Left lung (tissue), 10 donors: ENCODE data around the gene SIGLEC14. TPM values are rescaled to one million over a fixed set of nuclear protein-coding genes. Genes with fewer than 3 reads are reported as not detected.
A peak's percentile ranks its signal among the peaks of the same experiment; 100 is the strongest.
"Not testable (repeated sequence)": the region's sequence is repeated elsewhere in the genome, so short reads cannot be mapped to it uniquely, and the experiment has no call there.

Experiments
- ATAC-seq: fragments of 200-7000 bp; cut with Tn5 transposase; one replicate; pipeline ENCODE4 v1.9.1; 2020; ENCODE audit warnings: moderate library complexity
- DNase-seq, 4 donors: peaks; one replicate each; pipeline ENCODE4 v3.0.0-alpha.2; 2013 to 2020
- H3K27ac ChIP-seq, 2 donors: fragments of 200-600 bp; sonication (generic) in 1 of 2; one replicate each; pipeline versions ENCODE4 v1.5.0 to v1.8.0; 2020 to 2021
- H3K27me3 ChIP-seq, 2 donors: fragments of 200-600 bp; sonication (generic) in 1 of 2; one replicate each; pipeline versions ENCODE4 v1.5.0 to v1.8.0; 2020 to 2021
- H3K36me3 ChIP-seq, 2 donors: fragments of 200-600 bp; sonication (generic) in 1 of 2; one replicate each; pipeline versions ENCODE4 v1.5.0 to v1.8.0; 2020 to 2021
- H3K4me1 ChIP-seq, 2 donors: fragments of 200-600 bp; one replicate each; pipeline ENCODE4 v1.8.0; 2021
- H3K4me3 ChIP-seq, 2 donors: fragments of 200-600 bp; sonication (generic) in 1 of 2; one replicate each; pipeline versions ENCODE4 v1.5.0 to v1.8.0; 2020 to 2021; ENCODE audit warnings: mild to moderate bottlenecking in 1 of 2
- H3K9me3 ChIP-seq, 2 donors: fragments of 200-600 bp; sonication (generic) in 1 of 2; one replicate each; pipeline versions ENCODE4 v1.5.0 to v1.8.0; 2020 to 2021
- CTCF ChIP-seq, 2 donors: fragments of 200-600 bp; sonication (generic) in 1 of 2; IDR thresholded peaks; one replicate each; pipeline versions ENCODE4 v1.5.0 to v1.8.0; 2021; ENCODE audit warnings: antibody characterized with exemption in 2 of 2
- intact Hi-C, 2 donors: fragments of 100-400 bp; cut with DNase I; formaldehyde crosslinking; loops; one replicate each; pipeline versions ENCODE4 v1.11.2 to v1.14.2; 2022
- polyA plus RNA-seq, 6 donors: library from polyadenylated mRNA; unstranded; fragments of 120-200 nt; gene quantifications; one replicate each; pipeline ENCODE4 v1.2.1, GENCODE V29; 2013; ENCODE audit not compliant: insufficient read length in 6 of 6
- total RNA-seq, 2 donors: library from RNA; stranded (reverse); fragmentation: NEBNext Ultra II Directional; extraction: Animal tissue kit (Norgen Biotek cat#: 25700); gene quantifications; one replicate each; pipeline ENCODE4 v1.2.1, GENCODE V29; 2021
- donor health status: DM: no; HTN: yes; CAD: no.
- donor health status: DM: no; HTN: no; CAD: no.

Gene SIGLEC14
- total and polyA plus RNA-seq, 8 donors: 0.50 to 59.9 (median 2.1) TPM

- intact Hi-C loops: no loop called here
- Histone ChIP-seq H3K27me3 (peaks cover 0 to 44% of the 10 kb centered on the region in 2 donors), H3K4me1 (peaks cover 6 to 26% of the 10 kb centered on the region in 2 donors), H3K27ac (no peak overlapping the region), H3K9me3 (no peaks in the 10 kb centered on the region), H3K36me3 (no peaks in the 10 kb centered on the region), H3K4me3 (no peak overlapping the region)
- ATAC-seq (no peak), DNase-seq (no peak)
- TF ChIP-seq CTCF (IDR thresholded peaks at IDR 0.05): no peak
Measured at GRCh38 chr19:51686171-51686570, 39.5 kb upstream of the SIGLEC14 start.

- ATAC-seq: no peak
- Histone ChIP-seq H3K27me3 (peaks cover 0 to 24% of the 10 kb centered on the region in 2 donors), H3K36me3 (no peaks in the 10 kb centered on the region), H3K9me3 (no peaks in the 10 kb centered on the region), H3K4me3 (no peak overlapping the region), H3K27ac (no peak overlapping the region), H3K4me1 (peaks cover 0 to 3% of the 10 kb centered on the region in 2 donors)
- intact Hi-C loops: no loop called here
- no peak for TF ChIP-seq CTCF (IDR thresholded peaks at IDR 0.05)
- peak in 1 of 4 donors; percentile 49 for DNase-seq
Measured at GRCh38 chr19:51681286-51681941, 34.8 kb upstream of the SIGLEC14 start.

GRCh38 chr19:51680474-51680873, 33.8 kb upstream of the SIGLEC14 start:
- intact Hi-C loops: no loop called here
- Histone ChIP-seq H3K9me3 (no peaks in the 10 kb centered on the region), H3K4me3 (no peak overlapping the region), H3K36me3 (no peaks in the 10 kb centered on the region), H3K4me1 (peaks cover 0 to 3% of the 10 kb centered on the region in 2 donors), H3K27ac (no peak overlapping the region), H3K27me3 (peaks cover 0 to 24% of the 10 kb centered on the region in 2 donors)
- TF ChIP-seq CTCF (IDR thresholded peaks at IDR 0.05): no peak
- ATAC-seq: no peak
- DNase-seq: no peak

GRCh38 chr19:51676566-51677083, 30.0 kb upstream of the SIGLEC14 start:
- Histone ChIP-seq H3K4me1 (peaks cover 0 to 3% of the 10 kb centered on the region in 2 donors), H3K27ac (no peak overlapping the region), H3K36me3 (no peaks in the 10 kb centered on the region), H3K9me3 (no peaks in the 10 kb centered on the region), H3K27me3 (peaks cover 0 to 36% of the 10 kb centered on the region in 2 donors), H3K4me3 (no peak overlapping the region)
- ATAC-seq (no peak), DNase-seq (no peak)
- no peak for TF ChIP-seq CTCF (IDR thresholded peaks at IDR 0.05)
- intact Hi-C loops: no loop called here

GRCh38 chr19:51675911-51676565, 29.4 kb upstream of the SIGLEC14 start:
- H3K9me3 ChIP-seq, H3K4me1 ChIP-seq, H3K4me3 ChIP-seq, DNase-seq, H3K27ac ChIP-seq, intact Hi-C loops, H3K36me3 ChIP-seq: not testable (repeated sequence)
- peak; percentile 31 for ATAC-seq
- peaks cover 0 to 37% of the 10 kb centered on the region in 2 donors for H3K27me3 ChIP-seq
- TF ChIP-seq CTCF (IDR thresholded peaks at IDR 0.05): peak; percentile 27 to 29
